ENCODE data around the gene FRK.
"Not testable (repeated sequence)": the region's sequence is repeated elsewhere in the genome, so short reads cannot be mapped to it uniquely, and the experiment has no call there.

FRK gene

GRCh38 chr6:115944829-115945228 is 115.9 kb downstream of the FRK start:
- H3K27me3 ChIP-seq (ENCODE audit: control insufficient read depth, insufficient read depth, low read length); H3K4me1 ChIP-seq (ENCODE audit: control insufficient read depth, insufficient read depth, low read length); H3K27ac ChIP-seq (ENCODE audit: low read depth, low read length); H3K9ac ChIP-seq (ENCODE audit: low read length); H3K36me3 ChIP-seq (ENCODE audit: control insufficient read depth, insufficient read depth, low read length); H3K4me3 ChIP-seq (ENCODE audit: low read length): not testable (repeated sequence)

- H3K4me1 ChIP-seq (ENCODE audit: control insufficient read depth, insufficient read depth, low read length); H3K27me3 ChIP-seq (ENCODE audit: control insufficient read depth, insufficient read depth, low read length); H3K27ac ChIP-seq (ENCODE audit: low read depth, low read length); H3K4me3 ChIP-seq (ENCODE audit: low read length); H3K9ac ChIP-seq (ENCODE audit: low read length); H3K36me3 ChIP-seq (ENCODE audit: control insufficient read depth, insufficient read depth, low read length): not testable (repeated sequence)
Measured at GRCh38 chr6:115937502-115937901, 123.2 kb downstream of the FRK start.

GRCh38 chr6:115935361-115935760 is 125.3 kb downstream of the FRK start:
- Histone ChIP-seq H3K27me3 (ENCODE audit: control insufficient read depth, insufficient read depth, low read length) (no peaks in the 10 kb centered on the region), H3K9ac (ENCODE audit: low read length) (no peak overlapping the region), H3K27ac (ENCODE audit: low read depth, low read length) (no peak overlapping the region), H3K4me1 (ENCODE audit: control insufficient read depth, insufficient read depth, low read length) (no peaks in the 10 kb centered on the region), H3K36me3 (ENCODE audit: control insufficient read depth, insufficient read depth, low read length) (no peaks in the 10 kb centered on the region), H3K4me3 (ENCODE audit: low read length) (no peak overlapping the region)

- Histone ChIP-seq H3K27me3 (ENCODE audit: control insufficient read depth, insufficient read depth, low read length) (no peaks in the 10 kb centered on the region), H3K4me3 (ENCODE audit: low read length) (no peak overlapping the region)
Measured at GRCh38 chr6:115934829-115935228, 125.9 kb downstream of the FRK start.

GRCh38 chr6:115934145-115934544 is 126.5 kb downstream of the FRK start:
- Histone ChIP-seq H3K27me3 (ENCODE audit: control insufficient read depth, insufficient read depth, low read length) (no peaks in the 10 kb centered on the region), H3K4me1 (ENCODE audit: control insufficient read depth, insufficient read depth, low read length) (no peaks in the 10 kb centered on the region), H3K4me3 (ENCODE audit: low read length) (no peak overlapping the region), H3K9ac (ENCODE audit: low read length) (no peak overlapping the region), H3K27ac (ENCODE audit: low read depth, low read length) (no peak overlapping the region), H3K36me3 (ENCODE audit: control insufficient read depth, insufficient read depth, low read length) (no peaks in the 10 kb centered on the region)

More at GRCh38 chr6:115934829-115935228, 125.9 kb downstream of the FRK start:
- Histone ChIP-seq H3K36me3 (ENCODE audit: control insufficient read depth, insufficient read depth, low read length) (no peaks in the 10 kb centered on the region), H3K27ac (ENCODE audit: low read depth, low read length) (no peak overlapping the region), H3K4me1 (ENCODE audit: control insufficient read depth, insufficient read depth, low read length) (no peaks in the 10 kb centered on the region), H3K9ac (ENCODE audit: low read length) (no peak overlapping the region)

- Histone ChIP-seq H3K4me1 (ENCODE audit: control insufficient read depth, insufficient read depth, low read length) (no peaks in the 10 kb centered on the region), H3K36me3 (ENCODE audit: control insufficient read depth, insufficient read depth, low read length) (no peaks in the 10 kb centered on the region), H3K4me3 (ENCODE audit: low read length) (no peak overlapping the region), H3K9ac (ENCODE audit: low read length) (no peak overlapping the region), H3K27me3 (ENCODE audit: control insufficient read depth, insufficient read depth, low read length) (no peaks in the 10 kb centered on the region), H3K27ac (ENCODE audit: low read depth, low read length) (no peak overlapping the region)
Measured at GRCh38 chr6:115932481-115932880, 128.2 kb downstream of the FRK start.

GRCh38 chr6:115928000-115928399 is 132.7 kb downstream of the FRK start:
- H3K27me3 ChIP-seq (ENCODE audit: control insufficient read depth, insufficient read depth, low read length); H3K4me1 ChIP-seq (ENCODE audit: control insufficient read depth, insufficient read depth, low read length); H3K36me3 ChIP-seq (ENCODE audit: control insufficient read depth, insufficient read depth, low read length); H3K4me3 ChIP-seq (ENCODE audit: low read length); H3K9ac ChIP-seq (ENCODE audit: low read length); H3K27ac ChIP-seq (ENCODE audit: low read depth, low read length): not testable (repeated sequence)

GRCh38 chr6:115922971-115923370 is 137.7 kb downstream of the FRK start:
- Histone ChIP-seq H3K27me3 (ENCODE audit: control insufficient read depth, insufficient read depth, low read length) (no peaks in the 10 kb centered on the region), H3K27ac (ENCODE audit: low read depth, low read length) (no peak overlapping the region), H3K36me3 (ENCODE audit: control insufficient read depth, insufficient read depth, low read length) (no peaks in the 10 kb centered on the region), H3K4me1 (ENCODE audit: control insufficient read depth, insufficient read depth, low read length) (no peaks in the 10 kb centered on the region), H3K9ac (ENCODE audit: low read length) (no peak overlapping the region), H3K4me3 (ENCODE audit: low read length) (no peak overlapping the region)

GRCh38 chr6:115914098-115914497 is 146.6 kb downstream of the FRK start:
- Histone ChIP-seq H3K4me1 (ENCODE audit: control insufficient read depth, insufficient read depth, low read length) (no peaks in the 10 kb centered on the region), H3K27me3 (ENCODE audit: control insufficient read depth, insufficient read depth, low read length) (no peaks in the 10 kb centered on the region), H3K27ac (ENCODE audit: low read depth, low read length) (no peak overlapping the region), H3K9ac (ENCODE audit: low read length) (no peak overlapping the region), H3K4me3 (ENCODE audit: low read length) (no peak overlapping the region), H3K36me3 (ENCODE audit: control insufficient read depth, insufficient read depth, low read length) (no peaks in the 10 kb centered on the region)

GRCh38 chr6:115909923-115910546 is 150.7 kb downstream of the FRK start:
- H3K9ac ChIP-seq (ENCODE audit: low read length): no peak overlapping the region
- no peaks in the 10 kb centered on the region for H3K36me3 ChIP-seq (ENCODE audit: control insufficient read depth, insufficient read depth, low read length)
- H3K27me3 ChIP-seq (ENCODE audit: control insufficient read depth, insufficient read depth, low read length): no peaks in the 10 kb centered on the region
- no peak overlapping the region for H3K4me3 ChIP-seq (ENCODE audit: low read length)
- H3K27ac ChIP-seq (ENCODE audit: low read depth, low read length): no peak overlapping the region
- no peaks in the 10 kb centered on the region for H3K4me1 ChIP-seq (ENCODE audit: control insufficient read depth, insufficient read depth, low read length)

- no peak overlapping the region for H3K27ac ChIP-seq (ENCODE audit: low read depth, low read length)
- H3K4me1 ChIP-seq (ENCODE audit: control insufficient read depth, insufficient read depth, low read length): no peaks in the 10 kb centered on the region
- H3K9ac ChIP-seq (ENCODE audit: low read length): no peak overlapping the region
- H3K36me3 ChIP-seq (ENCODE audit: control insufficient read depth, insufficient read depth, low read length): no peaks in the 10 kb centered on the region
- no peaks in the 10 kb centered on the region for H3K27me3 ChIP-seq (ENCODE audit: control insufficient read depth, insufficient read depth, low read length)
- H3K4me3 ChIP-seq (ENCODE audit: low read length): no peak overlapping the region
Measured at GRCh38 chr6:115908906-115909559, 151.7 kb downstream of the FRK start.

GRCh38 chr6:115905471-115905870 is 155.2 kb downstream of the FRK start:
- no peaks in the 10 kb centered on the region for H3K27me3 ChIP-seq (ENCODE audit: control insufficient read depth, insufficient read depth, low read length)
- H3K36me3 ChIP-seq (ENCODE audit: control insufficient read depth, insufficient read depth, low read length): no peaks in the 10 kb centered on the region
- no peaks in the 10 kb centered on the region for H3K4me1 ChIP-seq (ENCODE audit: control insufficient read depth, insufficient read depth, low read length)
- H3K27ac ChIP-seq (ENCODE audit: low read depth, low read length): no peak overlapping the region
- H3K4me3 ChIP-seq (ENCODE audit: low read length): no peak overlapping the region
- no peak overlapping the region for H3K9ac ChIP-seq (ENCODE audit: low read length)

GRCh38 chr6:115902436-115902835 is 158.3 kb downstream of the FRK start:
- Histone ChIP-seq H3K27ac (ENCODE audit: low read depth, low read length) (no peak overlapping the region), H3K4me3 (ENCODE audit: low read length) (no peak overlapping the region), H3K36me3 (ENCODE audit: control insufficient read depth, insufficient read depth, low read length) (no peaks in the 10 kb centered on the region), H3K9ac (ENCODE audit: low read length) (no peak overlapping the region), H3K27me3 (ENCODE audit: control insufficient read depth, insufficient read depth, low read length) (no peaks in the 10 kb centered on the region), H3K4me1 (ENCODE audit: control insufficient read depth, insufficient read depth, low read length) (no peaks in the 10 kb centered on the region)
